Keratinocyte (primary cell): ENCODE results near the gene DNAI2. TPM values are rescaled to one million over a fixed set of nuclear protein-coding genes. Genes with fewer than 3 reads are reported as not detected.

ENCODE experiments used
- DNase-seq: peaks from one replicate; pipeline ENCODE4 v3.0.0-alpha.2; 2011; ENCODE audit warnings: low read depth, missing footprints, low spot score
- FAIRE-seq: peaks from 2 replicates; lab custom pipeline; 2011; peaks lifted over from hg19 to GRCh38; lab: Jason Lieb, UNC
- H2AFZ ChIP-seq: 2 replicates; pipeline ENCODE4 v1.6.0; 2012; ENCODE audit warnings: low read length, control low read depth, inconsistent platforms; ENCODE audit not compliant: control insufficient read depth
- H3K27ac ChIP-seq: 2 replicates; pipeline ENCODE4 v1.5.1; 2011; ENCODE audit warnings: low read length; ENCODE audit not compliant: control insufficient read depth, insufficient read depth
- H3K27me3 ChIP-seq: 3 replicates; pipeline ENCODE4 v1.6.0; 2011; ENCODE audit warnings: low read length; ENCODE audit not compliant: control insufficient read depth, insufficient read depth; ENCODE audit errors: extremely low read depth
- H3K36me3 ChIP-seq, 2 experiments: 2 replicates in 1 of 2; 3 replicates in 1 of 2; pipeline ENCODE4 v1.5.1; 2011; ENCODE audit warnings: low read length in 2 of 2, mild to moderate bottlenecking in 1 of 2; ENCODE audit not compliant: control insufficient read depth in 2 of 2, insufficient read depth in 2 of 2; ENCODE audit errors: extremely low read depth in 1 of 2
- H3K4me1 ChIP-seq: 3 replicates; pipeline ENCODE4 v1.5.1; 2011; ENCODE audit warnings: low read length; ENCODE audit not compliant: control insufficient read depth, insufficient read depth; ENCODE audit errors: extremely low read depth
- H3K4me2 ChIP-seq: 3 replicates; pipeline ENCODE4 v1.6.0; 2011; ENCODE audit warnings: low read depth, low read length; ENCODE audit not compliant: control insufficient read depth, insufficient read depth; ENCODE audit errors: extremely low read depth
- H3K4me3 ChIP-seq, 3 experiments: fragments of 200-600 bp in 1 of 3; sonication (generic) in 1 of 3; 2 replicates in 2 of 3; 3 replicates in 1 of 3; pipeline ENCODE4 v1.5.1; 2011 to 2016; ENCODE audit warnings: low read length in 3 of 3, mild to moderate bottlenecking in 3 of 3, control low read depth in 2 of 3, inconsistent platforms in 1 of 3, low read depth in 1 of 3, mixed read lengths in 1 of 3, mixed run types in 1 of 3, moderate library complexity in 1 of 3; ENCODE audit not compliant: control insufficient read depth in 2 of 3, insufficient read depth in 2 of 3; ENCODE audit errors: extremely low read depth in 1 of 3
- H3K79me2 ChIP-seq: 2 replicates; pipeline ENCODE4 v1.6.0; 2012; ENCODE audit warnings: low read length; ENCODE audit not compliant: control insufficient read depth, insufficient read depth
- H3K9ac ChIP-seq: 3 replicates; pipeline ENCODE4 v1.6.0; 2011; ENCODE audit warnings: low read length; ENCODE audit not compliant: control insufficient read depth, insufficient read depth; ENCODE audit errors: extremely low read depth
- H3K9me1 ChIP-seq: 3 replicates; pipeline ENCODE4 v1.6.0; 2011; ENCODE audit warnings: low read length; ENCODE audit not compliant: control insufficient read depth, insufficient read depth; ENCODE audit errors: extremely low read depth
- H3K9me3 ChIP-seq: 2 replicates; pipeline ENCODE4 v1.5.1; 2012; ENCODE audit warnings: low read depth, low read length; ENCODE audit not compliant: control insufficient read depth
- H4K20me1 ChIP-seq: 3 replicates; pipeline ENCODE4 v1.6.0; 2011; ENCODE audit warnings: low read length; ENCODE audit not compliant: control insufficient read depth, insufficient read depth; ENCODE audit errors: extremely low read depth
- CTCF ChIP-seq, 3 experiments: IDR thresholded peaks in 1 of 3; conservative IDR thresholded peaks in 1 of 3; optimal IDR thresholded peaks in 1 of 3; 2 replicates in 2 of 3; 3 replicates in 1 of 3; pipeline versions ENCODE3 to v1.5.1; 2011; ENCODE audit warnings: low read length in 3 of 3, mild to moderate bottlenecking in 3 of 3, moderate library complexity in 2 of 3, control low read depth in 1 of 3, inconsistent platforms in 1 of 3; ENCODE audit not compliant: insufficient read depth in 2 of 3; ENCODE audit errors: extremely low read depth in 1 of 3
- EZH2 ChIP-seq: IDR thresholded peaks from one replicate; pipeline ENCODE4 v1.6.1; 2012; ENCODE audit warnings: inconsistent platforms, mild to moderate bottlenecking, low read length, moderate library complexity
- dilution Hi-C: fragments of 300-500 bp; cut with MboI; formaldehyde crosslinking; loops from one replicate; pipeline ENCODE4 v1.7.0; 2020; ENCODE audit warnings: low sequenced_read_pairs; ENCODE audit not compliant: extremely low pct_ligation_motif_present
- polyA plus RNA-seq, 5 experiments: library from polyadenylated mRNA; depleted of rRNA in 3 of 5; stranded (reverse) in 3 of 5; stranded (forward) in 1 of 5; unstranded in 1 of 5; fragments of >200 nt; gene quantifications; 1 replicate in 1 of 5; 2 replicates in 3 of 5; 3 replicates in 1 of 5; pipeline versions ENCODE4 v1.2.1 to v1.2.3, GENCODE V29; 2011 to 2012; ENCODE audit warnings: missing spikeins in 2 of 5, low read depth in 1 of 5, low replicate concordance in 1 of 5

DNAI2 gene
- polyA plus RNA-seq, 1 donor (not counting 4 experiments of a cell fraction or from before 2014, with no cell fraction given), result not detected

- H3K79me2 ChIP-seq, result no peaks in the 10 kb centered on the region
- H3K4me1 ChIP-seq, result no peaks in the 10 kb centered on the region
- no peaks in the 10 kb centered on the region for H4K20me1 ChIP-seq
- no peak within 1 kb of the TSS for H2AFZ ChIP-seq
- H3K9me1 ChIP-seq, result no peaks in the 10 kb centered on the region
- no peak for FAIRE-seq
- no peak within 1 kb of the TSS for H3K9ac ChIP-seq
- H3K4me3 ChIP-seq, result peak within 1 kb of the TSS in 2 of 3 experiments; percentile 8 to 18
- no peak for TF ChIP-seq CTCF (optimal IDR thresholded peaks at IDR 0.05 in 1 of 3, IDR thresholded peaks at IDR 0.05 in 1 of 3, conservative IDR thresholded peaks at IDR 0.05 in 1 of 3; ENCODE audit: extremely low read depth in 1 of 3, insufficient read depth in 2 of 3, low read length in 3 of 3)
- TF ChIP-seq EZH2, result peak; percentile 32
- H3K4me2 ChIP-seq, result peak within 1 kb of the TSS; percentile 60
- H3K36me3 ChIP-seq, result no peaks in the 10 kb centered on the region
- dilution Hi-C loops, result no loop called here
- H3K27me3 ChIP-seq, result peaks cover 32% of the 10 kb centered on the region
- no peak within 1 kb of the TSS for H3K27ac ChIP-seq
- H3K9me3 ChIP-seq, result no peaks in the 10 kb centered on the region
- no peak for DNase-seq
Measured at GRCh38 chr17:74325743-74326379, 51.8 kb downstream of the DNAI2 start, which contains the start of gene KIF19. TSS of gene KIF19 (plus strand) at chr17:74326226. CDS start at chr17:74326350, 124 bp downstream.

GRCh38 chr17:74326506-74326905 is 52.5 kb downstream of the DNAI2 start:
- TF ChIP-seq EZH2, result no peak
- no peak for TF ChIP-seq CTCF (optimal IDR thresholded peaks at IDR 0.05 in 1 of 3, IDR thresholded peaks at IDR 0.05 in 1 of 3, conservative IDR thresholded peaks at IDR 0.05 in 1 of 3; ENCODE audit: extremely low read depth in 1 of 3, insufficient read depth in 2 of 3, low read length in 3 of 3)
- DNase-seq, result no peak
- FAIRE-seq, result no peak
- Histone ChIP-seq H4K20me1 (no peaks in the 10 kb centered on the region), H3K79me2 (no peaks in the 10 kb centered on the region), H3K4me1 (no peaks in the 10 kb centered on the region), H3K9ac (no peak overlapping the region), H3K36me3 (no peaks in the 10 kb centered on the region), H3K9me3 (no peaks in the 10 kb centered on the region), H2AFZ (no peak overlapping the region), H3K27me3 (peaks cover 32% of the 10 kb centered on the region), H3K9me1 (no peaks in the 10 kb centered on the region), H3K27ac (no peak overlapping the region), H3K4me2 (peak overlapping the region; percentile 60), H3K4me3 (peak overlapping the region in 2 of 3 experiments; percentile 8 to 18)
- dilution Hi-C loops, result no loop called here
